ENCODE measurements around the gene HDDC2.

- TF ChIP-seq CTCF (IDR thresholded peaks at IDR 0.05; ENCODE audit: poor library complexity, severe bottlenecking) = no peak
- TF ChIP-seq EZH2 (IDR thresholded peaks at IDR 0.05; ENCODE audit: borderline replicate concordance, insufficient read depth, low read length, poor library complexity, severe bottlenecking) = no peak
- TF ChIP-seq TAF1 (IDR thresholded peaks at IDR 0.05; ENCODE audit: low read depth) = no peak
- no peak for TF ChIP-seq RAD21 (conservative IDR thresholded peaks at IDR 0.05)
- TF ChIP-seq MXI1 (conservative IDR thresholded peaks at IDR 0.05; ENCODE audit: poor library complexity, severe bottlenecking) = no peak
- no peak for TF ChIP-seq POLR2AphosphoS5 (IDR thresholded peaks at IDR 0.05)
Observed at GRCh38 chr6:125339653-125340052, 37.9 kb upstream of the HDDC2 start.
